ENCODE results near the gene HDDC2. TPM values are rescaled to one million over a fixed set of nuclear protein-coding genes. Genes with fewer than 3 reads are reported as not detected.
A peak's percentile ranks its signal among the peaks of the same experiment; 100 is the strongest.

The HDDC2 gene, protein sequence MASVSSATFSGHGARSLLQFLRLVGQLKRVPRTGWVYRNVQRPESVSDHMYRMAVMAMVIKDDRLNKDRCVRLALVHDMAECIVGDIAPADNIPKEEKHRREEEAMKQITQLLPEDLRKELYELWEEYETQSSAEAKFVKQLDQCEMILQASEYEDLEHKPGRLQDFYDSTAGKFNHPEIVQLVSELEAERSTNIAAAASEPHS
- 257 and 294 TPM in 2 replicates for total RNA-seq (2014; rRNA removed; shearing (Covaris generic); ENCODE audit: low replicate concordance)

DNA sequence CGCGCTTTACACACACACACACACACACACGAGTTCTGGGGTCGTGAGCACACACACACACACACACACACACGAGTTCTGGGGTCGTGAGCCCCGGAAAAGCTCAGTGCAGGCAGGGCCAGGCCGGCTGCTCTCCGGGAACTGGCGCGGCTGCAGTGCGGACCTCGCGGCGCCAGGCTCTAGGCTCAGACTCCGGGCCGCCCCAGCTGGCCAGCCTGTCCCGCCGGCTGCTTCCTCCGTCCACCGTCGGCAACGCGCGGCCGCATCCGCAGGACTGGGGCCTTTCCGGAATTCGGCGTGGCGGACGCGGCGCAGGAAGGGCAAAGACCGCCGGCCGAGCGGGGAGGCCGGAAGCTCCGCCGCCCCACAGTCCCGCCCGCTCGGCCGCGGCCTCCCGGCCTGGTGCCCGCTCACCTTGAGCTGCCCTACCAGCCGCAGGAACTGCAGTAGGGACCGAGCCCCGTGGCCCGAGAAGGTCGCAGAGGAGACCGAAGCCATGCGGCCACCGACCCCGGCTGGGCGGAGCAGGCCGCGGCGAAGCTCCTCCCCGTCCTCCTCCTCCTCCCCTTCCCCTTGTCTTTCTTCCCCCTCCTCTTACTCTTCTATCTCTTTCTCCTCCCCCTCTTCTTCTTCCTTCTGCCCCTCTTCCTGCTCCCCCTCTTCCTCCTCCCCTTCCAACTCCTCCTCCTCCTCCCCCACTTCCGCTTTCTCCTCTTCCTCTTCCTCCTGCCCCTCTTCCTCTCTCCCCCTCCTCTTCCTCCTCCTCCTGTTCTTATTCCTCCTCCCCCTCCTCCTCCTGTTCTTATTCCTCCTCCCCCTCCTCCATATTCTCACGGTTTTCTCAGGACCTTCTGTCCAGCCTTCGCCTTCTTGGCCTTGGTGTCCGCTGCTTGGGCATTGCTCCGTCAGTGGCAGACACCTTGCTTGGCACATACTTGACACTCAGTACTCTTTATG lies at the start of gene HDDC2:
HDDC2 (minus strand) TSS at position 533 of the 957 bp plus-strand sequence; CDS start at position 498, 35 bp downstream.
- in situ Hi-C loops (cut with HindIII; ENCODE audit: low pct_unique_long_range_greater_than_20kb, low sequenced_read_pairs), result no loop called here
- DNase-seq (ENCODE audit: low read depth), result peak; percentile 73

- in situ Hi-C loops (cut with HindIII; ENCODE audit: low pct_unique_long_range_greater_than_20kb, low sequenced_read_pairs), result no loop called here
- no peak for DNase-seq (ENCODE audit: low read depth)
These were observed 45.3 kb upstream of the HDDC2 start for GRCh38 chr6:125346926-125347563.

DNA sequence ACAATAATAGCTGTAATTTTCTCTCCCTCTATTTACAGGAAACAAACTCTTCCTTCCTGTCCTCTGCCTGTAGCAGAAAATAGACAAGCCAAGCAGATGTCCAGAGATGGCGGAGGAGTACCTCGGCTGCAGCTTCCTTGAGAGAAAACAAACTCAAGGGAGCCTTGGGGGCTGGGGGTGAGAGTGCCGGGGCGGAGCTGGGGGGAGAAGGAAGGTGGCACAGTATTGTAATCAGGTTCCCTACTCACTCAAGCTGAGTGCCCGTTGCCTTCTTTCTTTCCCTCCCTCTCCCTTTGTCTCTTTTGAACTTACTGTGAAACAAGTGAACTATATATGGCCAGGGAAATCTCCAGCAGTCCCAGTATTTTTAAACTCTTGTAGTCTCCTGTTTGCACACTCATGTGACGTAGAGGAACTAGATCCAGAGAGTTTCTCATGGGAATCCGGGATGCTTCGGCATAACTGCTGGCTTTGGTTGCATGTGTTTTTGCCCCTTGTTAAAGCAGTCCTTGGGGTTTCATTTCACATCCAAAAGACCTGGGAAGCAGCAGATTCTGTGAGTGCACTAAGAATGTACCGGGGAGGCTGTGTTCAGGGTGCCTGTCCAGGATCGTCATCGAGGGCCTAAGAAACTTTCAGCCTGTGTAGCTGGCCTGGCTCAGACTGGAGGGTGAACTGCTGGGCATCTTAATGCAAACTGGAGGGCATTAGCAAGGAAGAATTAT lies 44.6 kb upstream of the HDDC2 start:
- in situ Hi-C loops (cut with HindIII; ENCODE audit: low pct_unique_long_range_greater_than_20kb, low sequenced_read_pairs), result no loop called here

DNA sequence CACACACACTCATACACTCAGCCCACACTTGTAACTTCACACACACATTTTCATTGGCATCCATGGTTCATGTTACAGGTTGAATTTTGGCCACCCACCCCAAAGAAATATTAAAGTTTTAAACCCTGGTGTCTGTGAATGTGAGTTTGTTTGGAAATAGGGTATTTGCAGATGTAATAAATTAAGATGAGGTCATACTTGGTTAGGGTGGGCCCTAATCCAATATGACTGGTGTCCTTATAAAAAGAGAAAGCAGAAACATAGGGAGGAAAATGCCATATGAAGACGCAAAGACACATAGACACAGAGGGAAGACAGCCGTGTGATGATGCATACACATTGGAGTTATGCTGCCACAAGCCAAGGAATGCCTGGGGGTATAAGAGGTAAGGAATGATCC lies 39.7 kb upstream of the HDDC2 start:
- no peak for DNase-seq (ENCODE audit: low read depth)
- in situ Hi-C loops (cut with HindIII; ENCODE audit: low pct_unique_long_range_greater_than_20kb, low sequenced_read_pairs), result no loop called here

More for the DNA sequence above, 44.6 kb upstream of the HDDC2 start:
- DNase-seq (ENCODE audit: low read depth), result no peak

DNA sequence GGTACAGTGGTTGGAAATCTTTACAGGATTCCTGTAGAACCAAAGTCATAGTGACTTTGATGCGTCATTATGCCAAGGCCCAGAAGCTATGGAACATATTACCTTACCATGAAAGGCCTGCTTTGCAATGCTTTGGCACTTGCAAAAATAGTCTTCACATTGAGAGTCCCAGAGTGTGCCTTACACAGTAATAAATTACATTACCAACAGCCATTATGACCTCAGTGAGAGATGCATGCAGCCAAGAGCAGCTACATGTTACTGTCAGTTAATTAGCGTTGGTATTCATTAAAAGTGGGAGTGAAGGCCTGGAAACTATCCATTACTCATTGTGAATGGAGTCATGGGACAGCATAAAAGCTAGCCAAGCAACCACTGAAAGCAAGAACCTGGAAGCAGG lies 39.2 kb upstream of the HDDC2 start:
- no peak for DNase-seq (ENCODE audit: low read depth)

GRCh38 chr6:125340175-125340835 lies 38.5 kb upstream of the HDDC2 start:
- DNase-seq (ENCODE audit: low read depth), result no peak
- in situ Hi-C loops (cut with HindIII; ENCODE audit: low pct_unique_long_range_greater_than_20kb, low sequenced_read_pairs), result no loop called here

More for the DNA sequence above, 39.2 kb upstream of the HDDC2 start:
- in situ Hi-C loops (cut with HindIII; ENCODE audit: low pct_unique_long_range_greater_than_20kb, low sequenced_read_pairs), result no loop called here

GRCh38 chr6:125339653-125340052 lies 37.9 kb upstream of the HDDC2 start:
- in situ Hi-C loops (cut with HindIII; ENCODE audit: low pct_unique_long_range_greater_than_20kb, low sequenced_read_pairs), result no loop called here
- DNase-seq (ENCODE audit: low read depth), result no peak

GRCh38 chr6:125338381-125338780 lies 36.6 kb upstream of the HDDC2 start:
- DNase-seq (ENCODE audit: low read depth), result no peak
- in situ Hi-C loops (cut with HindIII; ENCODE audit: low pct_unique_long_range_greater_than_20kb, low sequenced_read_pairs), result no loop called here

DNA sequence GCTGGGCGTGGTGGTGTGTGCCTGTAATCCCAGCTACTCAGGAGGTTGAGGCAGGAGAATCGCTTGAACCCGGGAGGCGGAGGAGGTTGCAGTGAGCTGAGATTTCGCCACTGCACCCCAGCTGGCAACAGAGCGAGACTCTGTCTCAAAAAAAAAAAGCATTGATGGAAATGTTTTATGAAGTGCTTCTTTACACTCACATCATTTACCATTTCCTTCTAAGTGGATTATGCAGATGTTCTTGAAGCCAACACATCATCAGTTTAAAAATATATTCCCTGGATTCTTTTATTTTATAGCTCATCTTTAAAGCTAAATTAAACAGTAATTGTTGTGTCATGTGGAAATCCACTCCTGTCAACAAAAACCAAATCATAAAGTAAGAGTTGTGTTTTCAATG lies 35.9 kb upstream of the HDDC2 start:
- in situ Hi-C loops (cut with HindIII; ENCODE audit: low pct_unique_long_range_greater_than_20kb, low sequenced_read_pairs), result no loop called here
- DNase-seq (ENCODE audit: low read depth), result no peak

GRCh38 chr6:125332664-125333063 lies 30.9 kb upstream of the HDDC2 start:
- in situ Hi-C loops (cut with HindIII; ENCODE audit: low pct_unique_long_range_greater_than_20kb, low sequenced_read_pairs), result no loop called here
- no peak for DNase-seq (ENCODE audit: low read depth)

DNA sequence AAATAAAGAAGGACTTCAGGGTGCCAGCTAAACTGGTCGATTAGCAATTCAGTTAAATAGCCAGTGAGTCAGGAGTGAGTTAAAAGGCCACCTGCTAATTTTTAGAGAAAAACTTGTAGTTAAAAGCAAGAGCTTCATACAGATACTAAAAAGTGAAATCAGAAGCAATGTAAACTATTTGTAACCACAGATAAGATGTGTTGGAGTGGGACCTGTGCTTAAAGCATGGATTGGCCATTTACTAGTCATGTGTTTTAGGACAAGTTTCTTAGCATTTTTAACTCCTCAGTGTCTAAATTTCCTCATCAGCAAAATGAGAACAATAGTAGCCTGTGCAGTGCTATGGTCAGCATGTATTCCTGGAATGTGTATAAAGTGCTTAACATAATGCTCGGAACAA lies 23.8 kb upstream of the HDDC2 start:
- DNase-seq (ENCODE audit: low read depth), result no peak
- in situ Hi-C loops (cut with HindIII; ENCODE audit: low pct_unique_long_range_greater_than_20kb, low sequenced_read_pairs), result no loop called here

- no peak for DNase-seq (ENCODE audit: low read depth)
- in situ Hi-C loops (cut with HindIII; ENCODE audit: low pct_unique_long_range_greater_than_20kb, low sequenced_read_pairs), result no loop called here
These were observed 21.6 kb upstream of the HDDC2 start for GRCh38 chr6:125323376-125323775.

GRCh38 chr6:125316621-125317020 lies 14.9 kb upstream of the HDDC2 start:
- no peak for DNase-seq (ENCODE audit: low read depth)
- in situ Hi-C loops (cut with HindIII; ENCODE audit: low pct_unique_long_range_greater_than_20kb, low sequenced_read_pairs), result no loop called here

DNA sequence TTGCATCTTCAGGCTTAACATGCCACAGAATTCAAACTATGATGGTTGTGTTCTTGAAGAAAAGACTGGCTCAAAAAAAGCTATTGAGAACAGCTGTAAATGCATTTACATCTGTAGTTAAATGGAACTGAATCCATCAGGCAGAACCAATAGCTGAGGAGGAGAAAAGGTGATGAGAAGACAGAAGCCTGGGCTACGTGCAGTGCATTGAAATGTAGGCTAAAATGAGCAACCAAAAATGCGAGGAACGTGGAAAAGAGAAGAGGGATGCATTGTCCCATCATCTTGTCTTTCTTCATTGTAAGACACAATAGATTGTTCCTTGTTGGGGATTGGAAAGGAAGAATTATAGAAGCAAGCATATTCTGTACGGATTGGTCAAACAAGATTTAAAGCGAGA lies 13.8 kb upstream of the HDDC2 start:
- DNase-seq (ENCODE audit: low read depth), result no peak
- in situ Hi-C loops (cut with HindIII; ENCODE audit: low pct_unique_long_range_greater_than_20kb, low sequenced_read_pairs), result no loop called here

GRCh38 chr6:125314009-125314581 lies 12.3 kb upstream of the HDDC2 start:
- in situ Hi-C loops (cut with HindIII; ENCODE audit: low pct_unique_long_range_greater_than_20kb, low sequenced_read_pairs), result loop anchor here (5.0 kb wide), 1 partner anchor 438 kb away; no protein-coding TSS in a partner anchor
- DNase-seq (ENCODE audit: low read depth), result peak; percentile 72

- in situ Hi-C loops (cut with HindIII; ENCODE audit: low pct_unique_long_range_greater_than_20kb, low sequenced_read_pairs), result loop anchor here (5.0 kb wide), 1 partner anchor 439 kb away; no protein-coding TSS in a partner anchor
- no peak for DNase-seq (ENCODE audit: low read depth)
These were observed 11.2 kb upstream of the HDDC2 start for GRCh38 chr6:125312950-125313349.

- DNase-seq (ENCODE audit: low read depth), result peak; percentile 18
- in situ Hi-C loops (cut with HindIII; ENCODE audit: low pct_unique_long_range_greater_than_20kb, low sequenced_read_pairs), result loop anchor here (5.0 kb wide), 1 partner anchor 440 kb away; no protein-coding TSS in a partner anchor
These were observed 10.7 kb upstream of the HDDC2 start for GRCh38 chr6:125312478-125312877.
